KBM-7 (cell line): ENCODE results near the gene TRIO.
A peak's percentile ranks its signal among the peaks of the same experiment; 100 is the strongest.

Experiments used
- DNase-seq: peaks from one replicate; pipeline ENCODE4 v3.0.0-alpha.2; 2015
- in situ Hi-C: fragments of 300-500 bp; cut with MboI; formaldehyde crosslinking; loops from 2 replicates; pipeline ENCODE4 v1.14.3; 2020; ENCODE audit warnings: low sequenced_read_pairs, low pct_unique_long_range_greater_than_20kb, mixed read lengths

The TRIO gene

DNA sequence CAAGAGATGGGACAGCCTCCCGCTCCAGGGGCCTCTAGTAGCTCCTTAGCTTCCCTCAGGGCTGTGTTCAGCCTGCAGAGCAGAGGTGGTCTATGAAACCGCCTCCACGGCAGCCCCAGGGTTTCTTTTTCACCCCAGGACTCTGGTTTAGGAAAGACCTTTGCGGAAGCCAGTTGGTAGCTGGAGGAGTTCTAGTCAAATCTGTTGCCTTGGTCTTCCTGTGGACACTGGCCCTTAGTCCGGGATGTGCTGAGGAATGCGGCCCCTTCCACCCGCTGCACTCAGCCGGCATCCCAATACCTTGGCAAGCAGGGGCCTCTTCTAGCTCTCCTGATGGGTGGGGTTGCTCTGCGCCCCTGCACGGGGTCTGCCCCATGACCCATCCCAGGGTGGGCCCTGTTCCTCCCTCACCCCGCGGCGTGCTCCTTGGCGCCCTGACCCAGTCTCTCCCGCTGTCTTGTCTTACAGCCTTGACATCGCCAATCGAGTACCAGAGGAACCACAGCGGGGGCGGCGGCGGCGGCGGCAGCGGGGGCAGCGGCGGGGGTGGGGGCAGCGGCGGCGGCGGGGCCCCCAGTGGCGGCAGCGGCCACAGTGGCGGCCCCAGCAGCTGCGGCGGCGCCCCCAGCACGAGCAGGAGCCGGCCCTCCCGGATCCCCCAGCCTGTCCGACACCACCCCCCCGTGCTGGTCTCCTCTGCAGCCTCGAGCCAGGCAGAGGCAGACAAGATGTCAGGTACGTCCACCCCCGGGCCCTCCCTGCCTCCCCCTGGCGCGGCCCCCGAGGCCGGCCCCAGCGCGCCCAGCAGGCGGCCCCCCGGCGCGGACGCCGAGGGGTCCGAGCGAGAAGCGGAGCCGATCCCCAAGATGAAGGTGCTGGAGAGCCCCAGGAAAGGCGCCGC, 344.1 kb downstream of the TRIO start:
- no peak for DNase-seq
- in situ Hi-C loops: no loop called here

GRCh38 chr5:14487897-14488570, 344.9 kb downstream of the TRIO start:
- in situ Hi-C loops: no loop called here
- DNase-seq: no peak

GRCh38 chr5:14488709-14489108, 345.6 kb downstream of the TRIO start:
- no peak for DNase-seq
- in situ Hi-C loops: no loop called here

GRCh38 chr5:14489643-14490042, 346.5 kb downstream of the TRIO start:
- in situ Hi-C loops: no loop called here
- no peak for DNase-seq

DNA sequence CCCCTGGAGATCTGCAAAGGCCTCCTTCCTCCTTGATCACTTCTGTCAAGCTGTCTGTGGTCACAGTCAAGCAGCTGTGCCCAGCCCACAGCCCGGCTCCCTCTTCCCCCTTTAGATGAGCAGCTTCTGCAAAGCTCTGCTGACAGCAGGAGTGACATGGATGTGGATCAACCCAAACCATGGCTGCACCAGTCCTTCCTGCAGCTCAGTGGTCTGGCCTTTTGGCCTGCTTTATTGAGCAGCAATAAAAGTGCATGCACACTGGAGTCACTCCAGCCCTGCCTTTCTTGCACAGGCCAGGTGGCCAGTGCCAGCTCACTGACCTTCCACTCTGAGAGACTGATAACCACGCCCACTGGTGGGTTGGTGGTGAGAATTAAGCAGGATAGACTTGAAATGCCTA, 347.2 kb downstream of the TRIO start:
- peak; percentile 42 for DNase-seq
- in situ Hi-C loops: no loop called here

DNA sequence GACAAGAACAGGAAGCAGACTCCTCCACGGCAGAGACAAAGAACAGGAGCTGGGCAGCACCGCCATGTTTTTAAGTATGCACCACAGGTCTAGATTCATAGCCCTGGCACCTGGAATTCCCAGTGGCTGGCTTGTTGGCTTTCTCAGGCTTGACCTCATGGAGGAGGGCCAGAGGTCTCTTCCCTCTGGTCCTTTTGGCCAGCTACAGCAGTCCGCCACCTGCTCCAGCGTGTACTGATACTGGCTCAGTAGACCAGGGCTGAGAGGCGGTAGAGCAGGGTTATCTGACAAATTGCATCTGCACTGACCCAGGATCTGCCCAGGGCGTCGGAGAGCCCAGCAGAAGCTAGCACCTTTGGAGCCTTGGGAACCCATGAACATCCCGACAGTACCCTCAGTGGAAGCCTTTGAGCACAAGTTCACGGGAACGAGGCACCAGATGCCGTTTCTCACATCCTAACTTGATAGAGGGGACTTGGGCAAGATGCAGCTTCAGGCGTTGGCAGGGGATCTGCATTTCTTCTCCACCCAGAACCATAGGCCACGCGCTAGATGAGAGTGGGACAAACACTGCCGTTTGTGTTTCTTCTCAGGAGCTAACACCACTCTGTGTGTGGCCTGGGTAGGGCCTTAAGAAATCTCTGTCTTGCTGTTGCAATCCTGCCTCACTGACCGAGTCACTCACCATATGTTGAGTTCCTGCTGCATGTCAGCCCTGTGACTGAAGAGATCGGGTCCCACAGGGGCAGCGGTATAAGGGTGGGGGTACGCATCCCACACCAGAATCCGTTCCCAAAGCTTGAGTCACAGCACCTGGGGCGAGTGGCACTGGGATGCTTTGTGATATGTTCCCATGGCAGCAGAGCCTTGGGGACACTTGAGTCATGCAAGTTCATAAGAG, 348.1 kb downstream of the TRIO start:
- in situ Hi-C loops: no loop called here
- DNase-seq: no peak

- no peak for DNase-seq
- in situ Hi-C loops: no loop called here
Observed at GRCh38 chr5:14492331-14492964, 349.3 kb downstream of the TRIO start.

DNA sequence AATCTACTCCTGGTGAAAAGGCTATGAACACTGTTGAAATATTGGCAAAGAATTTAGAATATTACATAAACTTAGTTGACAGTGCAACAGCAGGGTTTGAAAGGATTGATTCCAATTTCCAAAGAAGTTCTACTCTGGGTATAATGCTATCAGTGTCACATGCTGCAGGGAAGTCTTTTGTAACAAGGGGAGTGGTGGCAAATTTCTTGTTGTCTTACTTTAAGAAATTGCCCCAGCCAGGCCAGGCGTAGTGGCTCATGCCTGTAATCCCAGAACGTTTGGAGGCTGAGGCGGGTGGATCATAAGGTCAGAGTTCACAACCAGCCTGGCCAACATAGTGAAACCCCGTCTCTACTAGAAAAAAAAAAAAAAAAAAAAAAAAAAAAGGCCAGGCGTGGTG, 352.2 kb downstream of the TRIO start:
- in situ Hi-C loops: no loop called here
- no peak for DNase-seq

GRCh38 chr5:14497311-14497710, 354.2 kb downstream of the TRIO start:
- in situ Hi-C loops: no loop called here
- no peak for DNase-seq

- in situ Hi-C loops: no loop called here
- no peak for DNase-seq
Observed at GRCh38 chr5:14501353-14502293, 358.5 kb downstream of the TRIO start.

DNA sequence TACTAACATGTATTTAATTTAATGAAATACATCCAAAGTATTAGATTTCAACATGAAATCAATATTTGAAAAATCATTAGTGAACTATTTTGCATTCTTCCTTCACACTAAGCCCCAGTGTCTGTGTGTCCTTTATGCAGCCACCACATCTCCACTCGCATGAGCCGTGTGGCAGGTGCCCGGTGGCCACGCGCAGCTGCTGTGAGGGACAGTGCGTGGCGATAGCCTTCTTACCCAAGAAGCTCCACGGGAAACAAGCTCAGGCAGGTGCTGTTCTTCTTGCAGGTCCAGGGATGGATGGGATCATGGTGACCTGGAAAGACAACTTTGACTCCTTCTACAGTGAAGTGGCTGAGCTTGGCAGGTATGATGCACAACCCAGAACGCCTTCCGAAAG, 359.1 kb downstream of the TRIO start:
- no peak for DNase-seq
- in situ Hi-C loops: no loop called here

GRCh38 chr5:14503017-14503680, 360.0 kb downstream of the TRIO start:
- in situ Hi-C loops: no loop called here
- DNase-seq: no peak

DNA sequence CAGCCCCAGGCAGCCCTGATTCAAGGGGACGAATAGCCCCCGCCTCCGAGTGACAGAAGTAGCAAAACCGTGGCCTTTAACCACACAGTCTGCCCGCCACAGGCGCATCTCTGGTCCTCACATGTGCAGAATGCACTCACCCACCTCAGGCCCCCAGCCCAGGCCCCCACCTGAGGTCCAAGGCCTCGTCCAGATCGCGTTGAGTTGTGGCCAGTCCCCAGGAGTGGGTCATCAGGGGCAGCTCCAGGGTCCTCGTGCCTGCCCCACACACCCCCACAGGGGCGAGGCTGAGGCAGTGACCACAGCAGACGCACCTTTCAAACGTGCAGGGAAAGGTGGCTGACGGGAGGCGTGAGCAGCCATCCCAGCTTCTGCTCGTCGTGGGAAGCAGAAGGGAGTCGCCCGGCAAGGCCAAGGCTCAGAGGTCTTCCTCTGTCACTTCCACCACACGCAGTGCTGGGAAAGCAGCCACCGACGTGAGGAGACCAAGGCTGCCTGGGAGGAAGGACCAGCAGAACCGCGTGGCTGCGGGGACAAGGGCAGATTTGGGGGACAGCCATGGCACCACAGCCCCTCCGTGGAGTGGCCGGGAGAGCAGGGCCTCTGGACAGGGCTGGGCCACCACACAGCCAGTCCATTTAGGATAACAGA, 360.7 kb downstream of the TRIO start:
- in situ Hi-C loops: no loop called here
- no peak for DNase-seq

DNA sequence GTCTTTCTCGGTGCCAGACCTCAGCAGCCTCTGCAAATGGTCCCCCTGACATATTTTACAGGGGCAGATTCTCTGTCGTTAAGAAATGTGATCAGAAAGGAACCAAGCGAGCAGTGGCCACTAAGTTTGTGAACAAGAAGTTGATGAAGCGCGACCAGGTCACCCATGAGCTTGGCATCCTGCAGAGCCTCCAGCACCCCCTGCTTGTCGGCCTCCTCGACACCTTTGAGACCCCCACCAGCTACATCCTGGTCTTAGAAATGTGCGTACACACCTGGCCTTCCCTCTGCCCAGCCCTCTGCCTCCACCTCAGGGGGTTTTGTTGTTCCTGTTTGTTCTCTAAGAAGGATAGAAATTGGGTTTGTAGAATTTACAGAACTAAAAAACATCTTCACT, 361.2 kb downstream of the TRIO start:
- no peak for DNase-seq
- in situ Hi-C loops: no loop called here

- DNase-seq: no peak
- in situ Hi-C loops: no loop called here
Observed at GRCh38 chr5:14504816-14505215, 361.7 kb downstream of the TRIO start.

DNA sequence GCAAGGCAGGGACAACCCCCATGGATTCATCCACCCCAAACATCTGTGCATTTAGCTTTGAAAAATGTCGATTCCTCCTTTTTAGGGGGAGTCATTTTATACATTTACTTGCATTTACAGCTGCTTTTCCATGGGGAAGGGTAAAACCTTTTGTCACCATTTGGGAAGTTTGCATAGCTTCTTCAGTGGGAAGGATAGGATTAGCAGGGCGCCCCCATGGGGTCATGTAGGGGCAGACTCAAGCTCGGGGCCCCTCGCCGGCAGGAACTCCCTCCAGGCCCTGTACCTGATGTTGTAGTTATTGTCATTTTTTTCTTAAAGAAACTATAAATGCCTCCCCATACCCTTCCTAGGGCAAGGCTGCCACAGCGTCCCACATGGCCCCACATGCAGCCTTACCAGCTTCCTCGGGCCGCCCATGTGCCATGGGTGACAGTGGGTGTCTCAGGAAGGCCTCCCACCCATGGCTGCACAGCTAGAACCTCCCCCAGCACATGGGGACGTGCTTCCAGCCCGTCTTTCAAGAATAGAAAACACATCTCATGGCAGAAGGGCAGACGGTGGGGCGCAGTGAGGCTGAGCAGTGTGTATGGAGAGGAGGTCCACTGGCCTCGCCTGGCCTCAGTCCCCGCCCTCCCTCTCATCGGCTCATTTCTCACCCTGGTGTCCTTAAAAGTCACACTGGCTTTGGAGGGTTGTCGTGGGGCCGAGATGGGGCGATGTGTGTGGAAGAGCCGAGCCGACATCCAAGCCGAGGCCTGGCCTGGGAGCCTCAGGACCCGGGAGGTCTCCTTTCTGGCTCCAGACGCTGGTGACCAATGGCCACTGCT, 362.4 kb downstream of the TRIO start:
- DNase-seq: no peak
- in situ Hi-C loops: no loop called here
